ENCODE measurements around the gene FPGS.
A peak's percentile ranks its signal among the peaks of the same experiment; 100 is the strongest.

The FPGS gene

DNA sequence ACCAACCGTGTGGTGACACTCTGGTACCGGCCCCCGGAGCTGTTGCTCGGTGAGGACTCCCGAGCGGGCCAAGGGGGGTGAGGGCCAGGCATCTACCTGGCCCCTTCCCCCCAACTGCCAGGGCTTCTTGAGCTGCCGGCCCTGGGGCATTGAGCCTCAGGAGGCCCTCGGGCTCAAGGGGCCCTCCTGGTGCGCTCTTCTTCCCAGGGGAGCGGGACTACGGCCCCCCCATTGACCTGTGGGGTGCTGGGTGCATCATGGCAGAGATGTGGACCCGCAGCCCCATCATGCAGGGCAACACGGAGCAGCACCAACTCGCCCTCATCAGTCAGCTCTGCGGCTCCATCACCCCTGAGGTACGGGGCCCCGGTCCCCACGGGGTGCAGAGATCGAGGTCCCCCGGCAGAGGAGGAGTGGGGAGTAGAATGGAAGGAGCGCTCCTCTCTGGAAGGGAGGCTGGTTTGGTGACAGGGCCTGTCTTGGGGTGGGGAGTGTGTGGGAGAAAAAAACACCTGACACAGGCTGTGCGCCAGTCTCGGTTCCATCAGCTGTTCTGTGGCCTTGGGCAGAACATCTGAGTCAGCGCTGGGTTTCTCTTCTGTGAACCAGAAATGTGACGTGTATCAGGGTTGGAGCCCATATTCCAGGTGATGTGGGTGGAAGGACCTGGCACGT is 14.2 kb upstream of the FPGS start:
- DNase-seq (ENCODE audit: low spot score) = no peak

DNA sequence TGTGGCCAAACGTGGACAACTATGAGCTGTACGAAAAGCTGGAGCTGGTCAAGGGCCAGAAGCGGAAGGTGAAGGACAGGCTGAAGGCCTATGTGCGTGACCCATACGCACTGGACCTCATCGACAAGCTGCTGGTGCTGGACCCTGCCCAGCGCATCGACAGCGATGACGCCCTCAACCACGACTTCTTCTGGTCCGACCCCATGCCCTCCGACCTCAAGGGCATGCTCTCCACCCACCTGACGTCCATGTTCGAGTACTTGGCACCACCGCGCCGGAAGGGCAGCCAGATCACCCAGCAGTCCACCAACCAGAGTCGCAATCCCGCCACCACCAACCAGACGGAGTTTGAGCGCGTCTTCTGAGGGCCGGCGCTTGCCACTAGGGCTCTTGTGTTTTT is 13.5 kb upstream of the FPGS start:
- DNase-seq (ENCODE audit: low spot score) = no peak

DNA sequence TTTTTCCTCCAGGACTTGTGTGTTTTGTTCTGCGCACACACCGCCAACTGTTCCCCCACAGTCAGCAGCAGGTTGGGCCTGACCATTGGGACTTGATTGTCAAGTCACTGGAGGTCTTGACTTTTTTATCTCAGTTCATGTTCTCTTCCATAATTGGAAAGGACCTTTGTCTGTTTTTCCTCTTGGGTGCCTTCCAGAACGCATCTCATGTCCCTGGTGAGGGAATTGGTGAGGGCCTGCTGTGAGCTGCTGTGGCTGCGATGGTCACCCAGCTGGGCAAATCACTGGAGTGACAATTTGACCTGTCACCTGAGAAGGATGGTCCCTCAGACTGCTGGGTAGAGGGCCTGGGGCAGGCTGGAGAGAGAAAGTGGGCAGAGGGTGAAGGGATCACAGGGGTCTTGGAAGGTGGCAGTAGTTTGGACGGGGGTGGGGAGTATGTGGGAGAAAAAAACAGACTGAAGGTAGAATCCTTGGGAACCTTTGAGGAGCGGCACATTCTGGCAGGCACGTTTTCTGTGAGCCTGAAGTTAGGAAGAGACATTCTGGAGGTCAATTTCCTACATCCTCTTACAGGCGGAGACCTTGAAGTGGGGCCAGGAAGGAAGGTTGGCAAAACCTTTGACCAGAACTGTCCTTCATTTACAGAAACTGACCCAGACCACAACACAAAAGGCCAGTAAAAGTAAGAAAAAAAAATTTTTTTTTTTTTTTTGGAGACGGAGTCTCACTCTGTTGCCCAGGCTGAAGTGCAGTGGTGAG is 12.4 kb upstream of the FPGS start:
- DNase-seq (ENCODE audit: low spot score) = no peak

DNA sequence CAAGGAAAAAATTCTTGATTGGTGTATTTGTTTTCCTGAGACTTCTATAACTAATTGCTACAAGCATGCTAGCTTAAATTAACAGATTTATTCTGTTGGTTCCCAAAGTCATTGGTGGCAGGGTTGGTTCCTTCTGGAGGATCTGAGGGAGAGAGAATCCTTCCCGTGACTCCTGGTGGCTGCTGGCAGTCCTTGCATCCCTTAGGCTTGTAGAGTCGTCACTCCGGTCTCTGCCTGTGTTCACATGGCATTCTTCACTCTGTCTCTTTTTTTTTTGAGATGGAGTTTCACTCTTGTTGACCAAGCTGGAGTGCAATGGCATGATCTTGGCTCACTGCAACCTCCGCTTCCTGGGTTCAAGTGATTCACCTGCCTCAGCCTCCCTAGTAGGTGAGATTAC is 11.6 kb upstream of the FPGS start:
- DNase-seq (ENCODE audit: low spot score) = no peak

DNA sequence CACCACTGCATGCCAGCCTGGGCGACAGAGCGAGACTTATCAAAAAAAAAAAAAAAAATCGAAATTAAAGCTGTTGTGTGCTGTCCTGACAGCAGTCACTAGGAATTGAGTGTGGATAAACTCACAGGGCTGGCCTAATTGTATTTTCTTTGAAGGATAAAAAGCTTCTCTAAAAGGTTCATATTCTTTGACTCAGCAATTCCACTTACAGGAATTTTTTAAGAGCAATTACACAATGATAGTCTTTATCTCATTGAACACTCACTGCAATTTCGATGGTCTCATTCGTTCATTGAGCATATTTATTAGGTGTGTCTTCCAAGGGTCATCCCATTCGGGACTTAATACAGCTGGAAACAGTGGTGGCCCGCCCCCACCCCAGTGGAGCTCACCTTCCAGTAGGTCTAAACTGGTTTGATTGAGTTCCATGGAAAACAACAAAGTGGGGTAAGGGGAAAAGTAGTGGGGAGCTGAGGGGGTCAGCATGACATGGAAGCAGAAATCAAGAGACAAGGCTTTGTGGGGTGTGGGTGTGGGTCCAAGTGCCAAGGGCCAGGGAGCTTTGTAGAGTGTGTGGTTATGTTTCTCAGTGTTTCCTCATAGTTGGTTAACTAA is 10.2 kb upstream of the FPGS start:
- DNase-seq (ENCODE audit: low spot score) = no peak

DNA sequence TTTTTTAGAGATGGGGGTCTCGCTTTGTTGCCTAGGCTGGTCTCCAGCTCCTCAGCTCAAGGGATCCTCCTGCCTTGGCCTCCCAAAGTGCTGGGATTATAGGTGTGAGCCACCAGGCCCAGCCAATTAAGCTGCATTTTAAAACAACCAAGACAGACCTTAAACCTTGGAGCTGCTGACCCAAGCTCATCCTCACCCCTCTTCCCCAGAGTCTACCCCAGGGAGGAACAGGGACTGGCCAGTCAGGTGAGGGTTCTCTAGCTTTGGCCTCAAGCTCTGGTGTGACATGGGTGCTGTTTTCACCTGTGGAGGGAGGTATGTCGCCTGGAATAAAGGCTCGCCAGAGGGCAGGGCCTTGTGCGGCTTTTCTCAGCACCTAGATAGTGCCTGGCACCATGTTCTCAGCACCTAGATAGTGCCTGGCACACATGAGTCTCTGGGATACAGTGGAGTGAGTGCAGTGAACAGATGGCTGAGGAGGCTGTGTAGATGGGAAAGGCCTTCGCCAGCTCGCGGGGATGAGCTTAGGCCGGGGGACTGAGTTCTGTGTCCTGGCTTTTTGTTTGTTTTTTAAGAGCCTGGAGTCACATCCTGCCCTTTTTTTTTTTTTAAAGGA is 9.5 kb upstream of the FPGS start:
- DNase-seq (ENCODE audit: low spot score) = no peak

DNA sequence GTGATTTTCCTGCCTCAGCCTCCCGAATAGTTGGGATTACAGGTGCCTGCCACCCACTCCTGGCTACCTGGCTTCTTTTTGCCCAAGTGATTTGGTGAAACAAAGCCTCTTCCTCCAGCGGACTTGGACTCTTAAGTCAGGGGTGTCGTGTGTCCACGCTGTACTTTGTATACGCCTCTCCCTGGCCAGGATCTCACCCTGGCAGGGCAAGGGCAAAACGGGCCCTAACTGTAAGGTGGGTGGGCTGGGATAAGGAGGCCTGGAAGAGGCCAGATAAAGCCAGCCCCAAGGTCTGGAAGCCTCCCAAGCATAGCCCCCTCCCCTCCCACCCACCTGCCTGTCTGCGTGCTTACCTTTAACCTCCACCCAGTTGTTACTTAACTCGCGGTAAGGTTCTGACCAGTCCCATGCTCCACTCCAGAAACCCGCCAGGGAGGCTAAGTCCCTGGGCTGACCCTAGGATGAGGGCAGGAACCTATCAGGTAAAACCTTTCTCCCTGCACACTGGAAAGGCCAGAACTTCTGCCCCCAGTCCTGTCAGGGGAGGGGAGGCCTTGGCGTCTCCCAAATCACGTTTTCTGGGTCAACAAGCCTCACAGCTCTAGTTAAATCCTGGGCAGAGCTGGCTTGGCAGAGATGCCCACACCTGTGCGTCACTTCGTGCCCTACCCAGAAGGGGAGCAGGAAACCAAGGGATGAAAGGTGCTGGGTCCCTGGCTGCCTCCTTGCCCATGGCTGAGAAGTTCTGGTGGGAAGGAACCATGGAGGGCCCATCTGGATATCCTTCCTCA is 8.5 kb upstream of the FPGS start:
- DNase-seq (ENCODE audit: low spot score) = no peak

DNA sequence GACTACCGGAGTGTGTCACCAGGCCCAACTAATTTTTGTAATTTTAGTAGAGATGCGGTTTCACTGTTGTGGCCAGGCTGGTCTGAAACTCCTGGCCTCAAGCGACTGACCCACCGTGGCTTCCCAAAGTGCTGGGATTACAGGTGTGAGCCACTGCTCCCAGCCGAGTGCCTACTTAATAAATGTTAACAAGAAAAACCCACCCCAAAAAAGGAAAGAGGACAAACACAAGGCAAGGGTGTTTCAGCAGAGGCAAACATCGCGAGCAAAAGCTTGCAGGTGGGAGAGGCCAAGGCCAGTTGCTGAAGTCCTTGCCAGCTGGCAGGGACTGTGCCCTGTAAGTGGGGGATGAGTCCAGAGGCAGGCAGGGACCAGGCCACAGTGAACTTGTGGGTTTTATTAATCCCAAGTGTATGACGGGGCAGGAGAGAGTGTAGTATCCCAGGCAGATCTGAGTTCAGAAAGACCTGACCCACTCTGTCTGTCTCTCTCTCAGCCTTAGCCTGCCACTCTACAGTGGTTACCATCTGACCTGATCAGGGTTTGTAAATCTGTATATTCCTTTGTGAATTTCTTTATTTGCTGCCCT is 6.4 kb upstream of the FPGS start:
- no peak for DNase-seq (ENCODE audit: low spot score)

DNA sequence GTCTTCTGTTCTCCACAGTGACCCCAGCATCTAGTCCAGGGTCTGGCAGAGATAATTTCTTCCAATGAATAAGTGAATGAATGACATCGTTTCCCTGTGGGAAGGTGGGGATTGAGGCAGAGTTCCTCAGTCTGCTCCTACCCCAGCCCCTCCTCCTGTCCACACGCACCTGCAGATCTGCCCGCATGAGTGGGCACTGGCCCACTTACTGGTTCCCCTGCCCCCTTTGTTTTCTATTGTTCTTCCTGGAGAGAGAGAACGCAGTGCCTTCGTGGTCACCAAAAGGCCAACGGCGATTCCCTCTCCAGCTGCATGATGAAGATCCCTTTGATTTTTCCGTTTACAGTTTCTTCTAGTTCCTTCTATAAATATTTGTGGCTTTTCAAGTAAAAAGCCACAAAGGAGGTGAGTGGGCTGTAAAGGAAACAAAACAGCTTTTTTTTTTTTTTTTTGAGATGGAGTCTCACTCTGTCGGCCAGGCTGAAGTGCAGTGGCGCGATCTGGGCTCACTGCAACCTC is 5.8 kb upstream of the FPGS start:
- DNase-seq (ENCODE audit: low spot score) = no peak

DNA sequence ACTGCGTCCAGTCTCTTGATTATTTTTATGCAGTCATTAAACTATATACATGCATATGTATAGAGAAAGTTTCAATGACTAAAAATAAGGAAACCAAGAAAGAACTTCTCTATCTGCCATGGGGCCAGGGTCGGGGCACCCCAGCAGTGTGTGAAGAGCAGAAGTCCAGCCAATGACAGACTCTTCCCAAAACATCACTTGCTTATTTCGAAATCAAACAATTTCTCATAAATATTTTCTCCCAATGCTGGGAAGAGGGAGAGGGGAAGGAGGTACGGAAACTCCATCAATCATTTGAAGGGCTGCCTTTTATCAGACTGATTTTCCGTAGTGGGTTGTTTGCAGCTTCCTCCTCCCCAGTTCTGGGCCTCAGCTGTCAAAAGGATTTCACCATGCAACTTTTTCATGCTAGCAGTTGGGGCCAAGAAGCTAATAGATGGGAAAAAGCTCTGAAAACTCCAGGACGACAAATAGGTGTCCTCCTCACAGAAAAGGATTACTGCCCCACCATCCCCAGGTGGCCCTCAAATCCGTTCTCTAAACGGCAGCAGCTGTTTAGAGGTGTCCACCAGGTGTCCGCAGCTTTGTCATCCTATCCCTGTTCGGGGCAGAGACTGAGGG is 617 bp upstream of the FPGS start:
- no peak for DNase-seq (ENCODE audit: low spot score)

DNA sequence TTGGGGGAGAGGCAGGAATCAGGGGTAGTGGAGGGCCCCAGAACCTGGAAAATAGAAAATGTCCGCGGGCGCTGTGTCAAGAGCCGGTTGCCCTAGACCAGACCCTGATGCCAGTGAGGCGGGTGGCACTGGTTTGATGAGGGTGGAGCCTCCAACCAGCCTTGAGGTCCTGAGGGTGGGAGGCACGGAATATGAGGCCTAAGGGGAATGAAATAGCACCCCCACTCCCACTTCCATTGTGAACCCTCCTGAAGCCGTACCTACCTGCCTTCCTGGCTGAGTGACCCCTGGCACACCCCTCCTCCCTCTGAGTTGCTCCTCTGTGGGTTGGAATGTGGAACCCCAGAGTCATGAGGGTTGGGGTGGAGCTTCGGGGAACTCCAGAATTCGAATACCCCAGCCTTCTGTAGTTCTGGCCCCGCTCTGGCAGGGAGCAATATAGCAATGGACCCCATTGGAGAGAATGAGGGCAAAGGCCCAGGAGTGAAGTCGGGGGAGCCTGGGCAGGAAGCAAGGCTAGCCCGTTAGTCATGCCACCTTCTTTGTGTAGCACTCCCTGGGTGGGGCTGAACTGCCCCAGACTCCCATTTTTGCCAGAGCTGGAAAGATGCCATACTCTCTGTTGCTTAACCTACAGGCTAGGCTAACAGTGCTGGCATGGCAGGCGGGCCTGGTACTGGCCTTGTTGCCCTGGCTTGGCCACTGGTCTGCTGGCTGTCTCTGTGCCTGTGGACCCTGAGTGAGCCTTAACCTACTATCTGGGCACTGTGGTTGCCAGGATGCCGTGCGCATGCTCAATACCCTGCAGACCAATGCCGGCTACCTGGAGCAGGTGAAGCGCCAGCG is 1.0 kb downstream of the FPGS start:
- DNase-seq (ENCODE audit: low spot score) = no peak

DNA sequence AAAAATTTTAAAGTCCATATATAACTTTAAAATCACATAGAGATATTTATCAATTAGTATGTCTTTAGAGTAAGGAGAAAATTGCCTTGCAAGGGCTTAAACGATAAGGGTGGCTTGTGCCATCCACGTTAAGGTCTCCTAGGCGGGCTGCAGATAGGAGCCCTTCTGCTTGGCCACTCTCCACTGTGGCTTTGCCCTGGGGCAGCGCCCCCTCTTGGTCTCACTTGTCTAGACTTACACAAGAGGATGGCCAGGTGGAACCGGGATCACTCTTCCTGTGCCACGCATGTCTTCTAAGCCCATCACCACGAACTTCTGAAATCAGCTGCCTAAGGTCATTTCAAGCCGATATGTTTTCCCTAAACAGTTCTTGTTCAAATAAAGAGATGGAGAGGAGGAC is 2.9 kb downstream of the FPGS start:
- peak; percentile 47 for DNase-seq (ENCODE audit: low spot score)

DNA sequence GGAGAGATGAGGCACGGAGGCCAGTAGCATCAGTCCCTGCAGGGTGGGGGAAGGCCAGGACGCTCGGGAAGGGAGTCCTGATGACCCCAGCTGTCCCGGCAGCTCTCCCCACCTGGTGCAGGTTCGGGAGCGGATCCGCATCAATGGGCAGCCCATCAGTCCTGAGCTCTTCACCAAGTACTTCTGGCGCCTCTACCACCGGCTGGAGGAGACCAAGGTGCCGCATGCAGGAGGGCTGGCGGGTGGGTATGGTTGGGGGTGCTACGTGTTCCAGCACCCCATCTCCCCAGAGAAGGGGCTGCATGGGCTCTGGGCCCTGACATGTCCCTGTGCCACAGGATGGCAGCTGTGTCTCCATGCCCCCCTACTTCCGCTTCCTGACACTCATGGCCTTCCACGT is 4.2 kb downstream of the FPGS start:
- DNase-seq (ENCODE audit: low spot score) = no peak

DNA sequence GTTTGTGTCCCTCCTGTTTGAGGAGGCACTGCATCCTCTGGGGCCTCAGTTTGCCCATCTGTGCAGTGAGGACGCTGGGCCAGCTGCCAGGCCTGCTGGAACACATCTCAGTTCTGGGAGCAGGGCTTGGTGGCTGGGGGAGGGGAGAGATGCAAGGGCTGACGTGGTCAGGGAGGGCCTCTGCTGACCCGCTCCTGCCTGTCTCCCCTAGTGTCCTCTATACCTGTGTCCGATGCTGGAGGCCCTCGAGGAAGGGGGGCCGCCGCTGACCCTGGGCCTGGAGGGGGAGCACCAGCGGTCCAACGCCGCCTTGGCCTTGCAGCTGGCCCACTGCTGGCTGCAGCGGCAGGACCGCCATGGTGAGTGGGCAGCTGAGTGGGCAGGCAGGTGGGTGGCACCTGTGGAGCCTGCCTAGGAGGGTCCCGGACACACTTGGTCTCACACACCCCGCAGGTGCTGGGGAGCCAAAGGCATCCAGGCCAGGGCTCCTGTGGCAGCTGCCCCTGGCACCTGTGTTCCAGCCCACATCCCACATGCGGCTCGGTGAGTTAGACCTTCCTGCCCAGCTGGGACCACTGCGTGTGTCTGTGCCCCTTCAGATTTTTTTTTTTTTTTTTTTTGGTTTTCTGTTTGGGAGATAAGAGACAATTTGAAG is 5.8 kb downstream of the FPGS start:
- no peak for DNase-seq (ENCODE audit: low spot score)

DNA sequence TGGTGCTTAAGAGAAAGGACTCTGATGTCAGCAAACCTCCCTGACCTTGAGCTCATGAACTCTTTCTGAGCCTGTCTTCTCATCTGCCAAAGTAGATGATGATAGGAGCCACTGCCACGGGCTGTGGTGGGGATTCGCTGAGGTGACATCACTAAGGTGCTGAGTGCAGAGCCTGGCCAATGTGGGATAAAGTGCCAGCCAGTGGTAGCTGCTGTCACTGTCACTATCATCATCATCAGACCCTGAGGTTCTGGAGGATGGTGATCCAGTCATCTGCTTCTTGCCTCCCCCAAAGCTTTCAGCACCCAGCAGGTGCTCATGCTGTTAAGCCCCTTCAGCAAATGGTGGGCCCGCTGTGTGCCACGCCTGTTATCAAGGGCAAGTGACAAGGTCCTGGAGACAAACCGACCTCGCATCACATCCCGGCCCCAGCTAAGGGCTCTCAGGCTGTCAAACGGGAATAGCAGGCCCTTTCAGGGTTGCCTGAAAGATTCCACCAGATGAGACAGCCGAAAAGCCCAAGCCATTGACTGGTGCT is 6.4 kb downstream of the FPGS start:
- no peak for DNase-seq (ENCODE audit: low spot score)

DNA sequence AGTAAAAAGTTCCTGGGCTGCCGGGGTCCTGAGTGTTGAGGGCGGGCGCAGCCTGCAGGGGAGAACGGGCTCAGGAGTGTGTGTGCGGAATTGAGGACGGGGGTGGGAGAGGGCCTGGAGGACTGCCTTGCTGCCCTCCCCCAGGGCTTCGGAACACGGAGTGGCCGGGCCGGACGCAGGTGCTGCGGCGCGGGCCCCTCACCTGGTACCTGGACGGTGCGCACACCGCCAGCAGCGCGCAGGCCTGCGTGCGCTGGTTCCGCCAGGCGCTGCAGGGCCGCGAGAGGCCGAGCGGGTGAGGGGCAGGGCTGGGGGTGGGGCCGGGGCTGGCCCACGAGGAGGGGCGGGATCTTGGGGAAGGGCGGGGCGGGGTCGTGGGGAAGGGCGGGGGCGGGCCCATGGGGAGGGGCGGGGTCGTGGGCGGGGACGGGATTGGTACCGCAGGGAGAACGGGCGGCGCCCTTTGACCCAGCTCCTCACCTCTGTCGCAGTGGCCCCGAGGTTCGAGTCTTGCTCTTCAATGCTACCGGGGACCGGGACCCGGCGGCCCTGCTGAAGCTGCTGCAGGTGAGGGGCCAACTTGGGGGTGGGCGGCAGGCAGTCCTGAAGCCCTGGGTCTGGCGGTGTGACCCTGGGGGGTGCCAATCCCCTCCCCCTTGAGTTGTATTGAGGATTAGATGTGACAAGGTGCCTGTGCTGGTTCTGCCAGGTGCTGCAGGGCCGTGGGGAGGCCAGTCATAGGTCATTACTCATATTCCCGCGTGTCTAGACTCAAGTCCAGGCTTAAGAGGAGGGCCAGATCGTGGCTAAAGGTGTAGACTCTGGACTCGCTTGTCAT is 7.1 kb downstream of the FPGS start:
- peak; percentile 31 for DNase-seq (ENCODE audit: low spot score)

DNA sequence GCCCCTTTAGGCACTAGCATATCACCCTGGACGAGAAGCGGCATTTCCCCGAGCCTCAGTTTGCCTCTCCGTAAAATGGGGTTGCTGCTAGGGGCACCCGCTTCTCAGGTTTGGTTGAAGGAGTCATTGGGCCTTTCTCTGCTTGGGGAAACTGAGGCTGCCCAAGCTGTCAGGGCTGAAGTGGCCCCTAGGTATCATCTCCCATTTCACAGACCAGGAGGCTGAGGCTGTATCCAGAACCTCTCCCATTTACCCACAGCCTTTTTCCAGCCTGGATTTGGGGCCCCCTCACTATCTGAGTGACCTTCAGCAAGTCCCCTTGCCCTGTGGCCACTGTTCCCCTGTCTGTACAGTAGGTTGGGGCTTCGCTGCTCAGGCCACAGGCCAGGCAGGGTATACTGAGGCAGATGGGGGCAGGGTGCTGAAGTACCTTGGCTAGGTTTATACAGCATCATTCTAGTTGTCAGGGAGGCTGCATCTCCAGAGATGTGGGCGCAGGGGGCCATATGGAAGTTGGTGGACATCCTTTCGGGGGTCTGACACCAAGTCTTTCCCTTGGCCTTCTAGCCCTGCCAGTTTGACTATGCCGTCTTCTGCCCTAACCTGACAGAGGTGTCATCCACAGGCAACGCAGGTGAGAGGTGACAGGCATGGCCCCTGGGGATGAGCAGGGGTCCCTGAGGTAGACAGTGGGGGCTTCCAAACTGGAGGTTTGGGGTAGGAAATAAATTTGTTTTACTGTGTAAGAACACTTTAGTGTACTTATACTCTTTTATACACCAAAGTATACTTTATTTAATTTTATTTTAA is 7.9 kb downstream of the FPGS start:
- no peak for DNase-seq (ENCODE audit: low spot score)

DNA sequence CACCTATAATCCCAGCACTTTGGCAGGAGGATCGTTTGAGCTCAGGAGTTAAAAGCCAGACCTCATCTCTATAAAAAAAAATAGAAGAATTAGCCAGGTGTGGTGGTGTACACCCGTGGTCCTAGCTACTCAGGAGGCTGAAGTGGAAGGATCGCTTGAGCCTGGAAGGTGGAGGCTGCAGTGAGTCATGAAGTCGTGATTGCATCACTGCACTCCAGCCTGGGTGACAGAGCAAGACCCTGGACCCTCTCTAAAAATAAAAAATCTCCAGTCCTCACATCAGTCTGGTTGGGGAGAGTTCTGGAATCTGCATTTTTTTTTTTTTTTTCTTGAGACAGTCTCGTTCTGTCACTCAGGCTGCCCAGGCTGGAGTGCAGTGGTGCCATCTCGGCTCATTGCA is 9.3 kb downstream of the FPGS start:
- DNase-seq (ENCODE audit: low spot score) = no peak
